Mesothelial cell of epicardium (in vitro differentiated cells): ENCODE results near the gene STN1. TPM values are rescaled to one million over a fixed set of nuclear protein-coding genes. Genes with fewer than 3 reads are reported as not detected.

Experiments
- DNase-seq, 2 experiments: peaks; one replicate each; pipeline ENCODE4 v3.0.0; 2021; ENCODE audit warnings: low spot score in 2 of 2; ENCODE audit not compliant: unreplicated experiment in 2 of 2
- H3K27ac Mint-ChIP-seq: 2 replicates; pipeline ENCODE4 v1.8.0; 2021; ENCODE audit warnings: mixed read lengths
- H3K27me3 Mint-ChIP-seq: 2 replicates; pipeline ENCODE4 v1.8.0; 2021; ENCODE audit warnings: low read depth, mixed read lengths
- H3K36me3 Mint-ChIP-seq: 2 replicates; pipeline ENCODE4 v1.8.0; 2021; ENCODE audit warnings: mixed read lengths
- H3K4me1 Mint-ChIP-seq: 2 replicates; pipeline ENCODE4 v1.8.0; 2021; ENCODE audit warnings: mixed read lengths
- H3K4me3 Mint-ChIP-seq: 2 replicates; pipeline ENCODE4 v1.8.0; 2021; ENCODE audit warnings: mild to moderate bottlenecking, moderate library complexity, mixed read lengths
- H3K9me3 Mint-ChIP-seq: 2 replicates; pipeline ENCODE4 v1.8.0; 2021; ENCODE audit warnings: mixed read lengths
- total RNA-seq: library from RNA; stranded (reverse); gene quantifications from 3 replicates; pipeline ENCODE4 v1.2.1, GENCODE V29; 2021
- TF ChIP-seq, protein P1 (sequence below): fragments of 200-600 bp; sonication (generic); IDR thresholded peaks from one replicate; pipeline ENCODE4 v1.5.0; 2021; ENCODE audit warnings: antibody characterized with exemption; ENCODE audit not compliant: unreplicated experiment

STN1 gene
- total RNA-seq, 1 donor from 2014 or later = 14.2 TPM

- no peak overlapping the region for H3K27ac Mint-ChIP-seq
- H3K27me3 Mint-ChIP-seq = no peaks in the 10 kb centered on the region
- H3K4me1 Mint-ChIP-seq = peaks cover 46% of the 10 kb centered on the region
- TF ChIP-seq, protein P1, sequence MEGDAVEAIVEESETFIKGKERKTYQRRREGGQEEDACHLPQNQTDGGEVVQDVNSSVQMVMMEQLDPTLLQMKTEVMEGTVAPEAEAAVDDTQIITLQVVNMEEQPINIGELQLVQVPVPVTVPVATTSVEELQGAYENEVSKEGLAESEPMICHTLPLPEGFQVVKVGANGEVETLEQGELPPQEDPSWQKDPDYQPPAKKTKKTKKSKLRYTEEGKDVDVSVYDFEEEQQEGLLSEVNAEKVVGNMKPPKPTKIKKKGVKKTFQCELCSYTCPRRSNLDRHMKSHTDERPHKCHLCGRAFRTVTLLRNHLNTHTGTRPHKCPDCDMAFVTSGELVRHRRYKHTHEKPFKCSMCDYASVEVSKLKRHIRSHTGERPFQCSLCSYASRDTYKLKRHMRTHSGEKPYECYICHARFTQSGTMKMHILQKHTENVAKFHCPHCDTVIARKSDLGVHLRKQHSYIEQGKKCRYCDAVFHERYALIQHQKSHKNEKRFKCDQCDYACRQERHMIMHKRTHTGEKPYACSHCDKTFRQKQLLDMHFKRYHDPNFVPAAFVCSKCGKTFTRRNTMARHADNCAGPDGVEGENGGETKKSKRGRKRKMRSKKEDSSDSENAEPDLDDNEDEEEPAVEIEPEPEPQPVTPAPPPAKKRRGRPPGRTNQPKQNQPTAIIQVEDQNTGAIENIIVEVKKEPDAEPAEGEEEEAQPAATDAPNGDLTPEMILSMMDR = no peak
- H3K36me3 Mint-ChIP-seq = no peaks in the 10 kb centered on the region
- no peaks in the 10 kb centered on the region for H3K9me3 Mint-ChIP-seq
- DNase-seq = no peak
- H3K4me3 Mint-ChIP-seq = peak overlapping the region; percentile 72
Measured at GRCh38 chr10:103855852-103856796, 61.9 kb downstream of the STN1 start.

DNA sequence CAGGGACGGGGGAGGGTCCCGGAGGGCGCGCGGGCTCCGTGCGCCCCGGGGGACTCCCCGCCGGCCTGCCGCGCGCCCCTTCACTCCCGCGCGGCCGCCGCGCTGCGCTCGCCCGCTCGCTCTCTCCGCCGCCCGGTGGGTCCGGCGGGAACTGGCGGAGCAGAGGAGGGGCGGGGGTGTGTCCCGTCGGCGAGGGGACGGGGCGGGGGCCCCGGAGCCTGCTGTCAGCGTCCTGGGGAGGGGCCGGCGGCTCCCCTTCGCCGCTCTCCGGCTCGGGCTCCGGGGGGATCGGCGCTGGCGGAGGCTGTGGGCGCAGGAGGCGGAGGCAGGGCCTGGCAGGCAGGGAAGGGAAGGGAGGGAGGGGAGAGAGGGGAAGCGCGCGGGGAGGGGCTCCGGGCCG lies 62.6 kb downstream of the STN1 start, which contains the start of gene SH3PXD2A:
Gene SH3PXD2A, minus strand, starts transcription at position 153 of the 400 bp plus-strand sequence. CDS start 310 bp downstream, outside the sequence.
- TF ChIP-seq, protein P1 = no peak
- peak within 1 kb of the TSS; percentile 88 for H3K4me3 Mint-ChIP-seq
- peaks cover 46% of the 10 kb centered on the region for H3K4me1 Mint-ChIP-seq
- no peaks in the 10 kb centered on the region for H3K9me3 Mint-ChIP-seq
- no peaks in the 10 kb centered on the region for H3K27me3 Mint-ChIP-seq
- no peaks in the 10 kb centered on the region for H3K36me3 Mint-ChIP-seq
- peak within 1 kb of the TSS; percentile 84 for H3K27ac Mint-ChIP-seq
- DNase-seq = peak; percentile 50 to 65

- Mint-ChIP-seq H3K4me3 (peak overlapping the region; percentile 88), H3K27ac (peak overlapping the region; percentile 84), H3K4me1 (peaks cover 46% of the 10 kb centered on the region), H3K27me3 (no peaks in the 10 kb centered on the region), H3K9me3 (no peaks in the 10 kb centered on the region), H3K36me3 (no peaks in the 10 kb centered on the region)
- TF ChIP-seq, protein P1 = no peak
- peak in 1 of 2 experiments; percentile 55 for DNase-seq
Measured at GRCh38 chr10:103854686-103855391, 63.1 kb downstream of the STN1 start.

- Mint-ChIP-seq H3K4me1 (peaks cover 44% of the 10 kb centered on the region), H3K27ac (peak overlapping the region; percentile 84), H3K4me3 (peak overlapping the region; percentile 88), H3K9me3 (no peaks in the 10 kb centered on the region), H3K27me3 (no peaks in the 10 kb centered on the region), H3K36me3 (no peaks in the 10 kb centered on the region)
- TF ChIP-seq, protein P1 = no peak
- DNase-seq = no peak
Measured at GRCh38 chr10:103854265-103854685, 63.7 kb downstream of the STN1 start.

DNA sequence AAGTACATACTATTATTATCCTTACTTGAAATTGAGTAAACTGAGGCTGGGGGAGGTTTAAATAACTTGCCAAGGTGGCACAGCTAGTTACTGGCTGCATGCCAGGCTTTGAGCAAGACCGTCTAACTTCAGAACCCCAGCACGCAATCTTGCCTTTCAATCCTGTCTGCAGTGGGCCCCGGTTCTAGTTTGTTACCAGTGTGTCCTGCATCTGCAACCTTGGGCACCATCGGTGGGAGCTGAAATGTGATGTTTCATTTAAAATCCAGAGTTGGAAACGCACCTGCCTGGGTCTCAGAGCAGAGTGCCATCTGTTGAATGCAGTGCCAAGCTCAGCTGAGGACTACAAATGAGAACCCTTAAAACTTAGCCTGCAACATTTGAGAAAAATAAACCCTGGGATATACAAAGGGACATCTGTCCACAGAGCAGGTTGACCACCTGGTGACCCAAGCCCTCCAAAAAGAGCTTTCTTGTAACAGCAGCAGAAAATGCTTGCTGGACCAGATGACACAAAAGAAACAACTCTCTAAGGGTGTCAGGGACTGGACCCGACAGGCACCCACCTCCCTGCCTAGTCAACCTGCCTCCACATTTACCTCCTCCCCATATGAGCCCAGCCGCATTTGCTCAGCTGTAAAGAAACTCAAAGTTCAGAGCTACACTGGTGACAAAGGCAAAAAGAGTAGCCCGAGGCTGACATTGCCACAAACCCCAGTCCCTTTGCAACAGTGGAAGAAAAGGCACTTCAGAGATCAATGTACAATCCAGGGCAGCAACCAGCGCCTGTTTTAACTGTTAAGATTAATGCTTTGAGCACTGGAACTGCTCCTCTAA lies 64.3 kb downstream of the STN1 start:
- no peak overlapping the region for H3K27ac Mint-ChIP-seq
- H3K27me3 Mint-ChIP-seq = no peaks in the 10 kb centered on the region
- no peaks in the 10 kb centered on the region for H3K36me3 Mint-ChIP-seq
- H3K4me3 Mint-ChIP-seq = peak overlapping the region; percentile 88
- no peaks in the 10 kb centered on the region for H3K9me3 Mint-ChIP-seq
- no peak for DNase-seq
- peaks cover 40% of the 10 kb centered on the region for H3K4me1 Mint-ChIP-seq
- TF ChIP-seq, protein P1 = no peak
